Gastroesophageal sphincter (tissue), 4 donors: Measurements from ENCODE around the gene VANGL1. TPM values are rescaled to one million over a fixed set of nuclear protein-coding genes. Genes with fewer than 3 reads are reported as not detected.

Experiments
- ATAC-seq: fragments of 150-250 bp; one replicate; pipeline ENCODE4 v1.9.1; 2016; ENCODE audit warnings: mild to moderate bottlenecking, moderate library complexity
- H3K27ac ChIP-seq, 4 donors: fragments of 200-600 bp; sonication (generic) in 3 of 4; 1 replicate in 3 of 4; 2 replicates in 1 of 4; pipeline ENCODE4 v1.5.1; 2016 to 2019
- H3K27me3 ChIP-seq: fragments of 200-600 bp; sonication (generic); one replicate; pipeline ENCODE4 v1.5.1; 2019
- H3K36me3 ChIP-seq, 2 donors: fragments of 200-600 bp; sonication (generic); one replicate each; pipeline ENCODE4 v1.5.1; 2019; ENCODE audit warnings: control low read depth in 1 of 2
- H3K4me1 ChIP-seq, 3 donors: fragments of 200-600 bp; sonication (generic); 1 replicate in 2 of 3; 2 replicates in 1 of 3; pipeline ENCODE4 v1.5.1; 2016 to 2019; ENCODE audit warnings: control low read depth in 2 of 3
- H3K4me3 ChIP-seq, 2 donors: fragments of 200-600 bp; sonication (generic); one replicate each; pipeline ENCODE4 v1.5.1; 2019; ENCODE audit warnings: mild to moderate bottlenecking in 1 of 2, moderate library complexity in 1 of 2
- H3K9me3 ChIP-seq, 3 donors: fragments of 200-600 bp; sonication (generic); one replicate each; pipeline ENCODE4 v1.5.1; 2017 to 2019; ENCODE audit warnings: control low read depth in 2 of 3
- CTCF ChIP-seq, 4 experiments: fragments of 200-600 bp in 2 of 4; fragments of 450-650 bp in 2 of 4; sonication (generic) in 1 of 4; IDR thresholded peaks; one replicate each; pipeline ENCODE4 v1.5.1; 2017 to 2019; ENCODE audit warnings: antibody characterized with exemption in 4 of 4, mild to moderate bottlenecking in 2 of 4, moderate library complexity in 2 of 4
- EP300 ChIP-seq: sonication (generic); formaldehyde crosslinking; IDR thresholded peaks from one replicate; pipeline ENCODE4 v1.6.1; 2017; ENCODE audit warnings: antibody characterized with exemption, mild to moderate bottlenecking
- POLR2A ChIP-seq, 2 donors: fragments of 450-650 bp; IDR thresholded peaks; one replicate each; pipeline ENCODE4 v1.6.1; 2017; ENCODE audit warnings: antibody characterized with exemption in 2 of 2, mild to moderate bottlenecking in 2 of 2, moderate library complexity in 1 of 2
- POLR2AphosphoS5 ChIP-seq: sonication (generic); formaldehyde crosslinking; IDR thresholded peaks from one replicate; pipeline ENCODE4 v1.6.1; 2017; ENCODE audit warnings: antibody characterized with exemption
- WGBS, 2 donors: methylation state at CpG; one replicate each; pipeline ENCODE4 v1.1.5; 2018; ENCODE audit warnings: low coverage in 1 of 2; 5-methylcytosine and 5-hydroxymethylcytosine counted together
- total RNA-seq, 4 donors: library from RNA; depleted of rRNA; stranded (reverse); fragments of >200 nt; gene quantifications; one replicate each; pipeline ENCODE4 v1.1.0, GENCODE V29; 2016

The VANGL1 gene
- total RNA-seq, 4 donors from 2014 or later, result 9.7 to 18.2 (median 12.7) TPM

GRCh38 chr1:115687744-115688143 lies 46.0 kb downstream of the VANGL1 start:
- TF ChIP-seq POLR2A (IDR thresholded peaks at IDR 0.05) (no peak), CTCF (IDR thresholded peaks at IDR 0.05) (no peak), EP300 (no peak), POLR2AphosphoS5 (no peak)
- 83 to 100% methylated on average over 1 to 3 of the region's 3 CpGs for WGBS, 2 donors
- Histone ChIP-seq H3K27ac (no peak overlapping the region), H3K4me1 (no peaks in the 10 kb centered on the region), H3K36me3 (peaks cover 0 to 87% of the 10 kb centered on the region in 2 donors), H3K27me3 (no peaks in the 10 kb centered on the region), H3K4me3 (no peak overlapping the region), H3K9me3 (no peaks in the 10 kb centered on the region)
- ATAC-seq, result no peak

GRCh38 chr1:115690972-115691371 lies 49.2 kb downstream of the VANGL1 start:
- no peak for ATAC-seq
- no peak for TF ChIP-seq EP300
- TF ChIP-seq POLR2A (IDR thresholded peaks at IDR 0.05), result no peak
- TF ChIP-seq POLR2AphosphoS5, result no peak
- TF ChIP-seq CTCF (IDR thresholded peaks at IDR 0.05), result no peak
- H3K36me3 ChIP-seq, result peaks cover 0 to 58% of the 10 kb centered on the region in 2 donors

GRCh38 chr1:115692224-115692623 lies 50.5 kb downstream of the VANGL1 start:
- Histone ChIP-seq H3K9me3 (no peaks in the 10 kb centered on the region), H3K4me1 (no peaks in the 10 kb centered on the region), H3K27ac (no peak overlapping the region), H3K36me3 (peaks cover 0 to 47% of the 10 kb centered on the region in 2 donors), H3K27me3 (no peaks in the 10 kb centered on the region), H3K4me3 (no peak overlapping the region)
- no peak for ATAC-seq
- TF ChIP-seq POLR2A (IDR thresholded peaks at IDR 0.05) (no peak), EP300 (no peak), CTCF (IDR thresholded peaks at IDR 0.05) (no peak), POLR2AphosphoS5 (no peak)
- 100% methylated on average over 1 of the region's 4 CpGs; no CpG with 5 or more reads in 1 of the 2 donors for WGBS, 2 donors

More at GRCh38 chr1:115690972-115691371, 49.2 kb downstream of the VANGL1 start:
- WGBS, 2 donors, result 77 to 81% methylated on average over 4 to 5 of the region's 8 CpGs
- H3K4me3 ChIP-seq, result no peak overlapping the region
- no peaks in the 10 kb centered on the region for H3K9me3 ChIP-seq
- no peak overlapping the region for H3K27ac ChIP-seq
- H3K4me1 ChIP-seq, result no peaks in the 10 kb centered on the region
- H3K27me3 ChIP-seq, result no peaks in the 10 kb centered on the region

- no peak for ATAC-seq
- H3K4me3 ChIP-seq, result no peak overlapping the region
- peaks cover 0 to 41% of the 10 kb centered on the region in 2 donors for H3K36me3 ChIP-seq
- no peak overlapping the region for H3K27ac ChIP-seq
- no peaks in the 10 kb centered on the region for H3K4me1 ChIP-seq
- H3K27me3 ChIP-seq, result no peaks in the 10 kb centered on the region
- WGBS, 2 donors, result 85 to 100% methylated on average over 3 of the region's 3 CpGs
- no peak for TF ChIP-seq CTCF (IDR thresholded peaks at IDR 0.05)
- TF ChIP-seq POLR2AphosphoS5, result no peak
- TF ChIP-seq POLR2A (IDR thresholded peaks at IDR 0.05), result no peak
- TF ChIP-seq EP300, result no peak
- H3K9me3 ChIP-seq, result no peaks in the 10 kb centered on the region
Measured at GRCh38 chr1:115694805-115695204, 53.0 kb downstream of the VANGL1 start.

GRCh38 chr1:115697619-115698018 lies 55.8 kb downstream of the VANGL1 start:
- H3K36me3 ChIP-seq, result peaks cover 0 to 41% of the 10 kb centered on the region in 2 donors
- H3K4me1 ChIP-seq, result no peaks in the 10 kb centered on the region
- no peaks in the 10 kb centered on the region for H3K9me3 ChIP-seq
- TF ChIP-seq POLR2A (IDR thresholded peaks at IDR 0.05) (no peak), EP300 (no peak), CTCF (IDR thresholded peaks at IDR 0.05) (no peak), POLR2AphosphoS5 (no peak)
- no peak for ATAC-seq
- WGBS, 2 donors, result 69 to 88% methylated on average over 1 of the region's 1 CpG
- no peak overlapping the region for H3K27ac ChIP-seq
- H3K4me3 ChIP-seq, result no peak overlapping the region
- H3K27me3 ChIP-seq, result no peaks in the 10 kb centered on the region
